Keratinocyte (primary cell): ENCODE results near the gene GJA9.

ENCODE experiments used
- EZH2 ChIP-seq: IDR thresholded peaks from one replicate; pipeline ENCODE4 v1.6.1; 2012; ENCODE audit warnings: inconsistent platforms, mild to moderate bottlenecking, low read length, moderate library complexity
- TF ChIP-seq, protein P1 (sequence below), 3 experiments: IDR thresholded peaks in 1 of 3; conservative IDR thresholded peaks in 1 of 3; optimal IDR thresholded peaks in 1 of 3; 2 replicates in 2 of 3; 3 replicates in 1 of 3; pipeline versions ENCODE3 to v1.5.1; 2011; ENCODE audit warnings: low read length in 3 of 3, mild to moderate bottlenecking in 3 of 3, moderate library complexity in 2 of 3, control low read depth in 1 of 3, inconsistent platforms in 1 of 3; ENCODE audit not compliant: insufficient read depth in 2 of 3; ENCODE audit errors: extremely low read depth in 1 of 3

- TF ChIP-seq, protein P1, sequence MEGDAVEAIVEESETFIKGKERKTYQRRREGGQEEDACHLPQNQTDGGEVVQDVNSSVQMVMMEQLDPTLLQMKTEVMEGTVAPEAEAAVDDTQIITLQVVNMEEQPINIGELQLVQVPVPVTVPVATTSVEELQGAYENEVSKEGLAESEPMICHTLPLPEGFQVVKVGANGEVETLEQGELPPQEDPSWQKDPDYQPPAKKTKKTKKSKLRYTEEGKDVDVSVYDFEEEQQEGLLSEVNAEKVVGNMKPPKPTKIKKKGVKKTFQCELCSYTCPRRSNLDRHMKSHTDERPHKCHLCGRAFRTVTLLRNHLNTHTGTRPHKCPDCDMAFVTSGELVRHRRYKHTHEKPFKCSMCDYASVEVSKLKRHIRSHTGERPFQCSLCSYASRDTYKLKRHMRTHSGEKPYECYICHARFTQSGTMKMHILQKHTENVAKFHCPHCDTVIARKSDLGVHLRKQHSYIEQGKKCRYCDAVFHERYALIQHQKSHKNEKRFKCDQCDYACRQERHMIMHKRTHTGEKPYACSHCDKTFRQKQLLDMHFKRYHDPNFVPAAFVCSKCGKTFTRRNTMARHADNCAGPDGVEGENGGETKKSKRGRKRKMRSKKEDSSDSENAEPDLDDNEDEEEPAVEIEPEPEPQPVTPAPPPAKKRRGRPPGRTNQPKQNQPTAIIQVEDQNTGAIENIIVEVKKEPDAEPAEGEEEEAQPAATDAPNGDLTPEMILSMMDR (optimal IDR thresholded peaks at IDR 0.05 in 1 of 3, IDR thresholded peaks at IDR 0.05 in 1 of 3, conservative IDR thresholded peaks at IDR 0.05 in 1 of 3; ENCODE audit: extremely low read depth in 1 of 3, insufficient read depth in 2 of 3, low read length in 3 of 3): no peak
- TF ChIP-seq EZH2: no peak
Observed at GRCh38 chr1:38867208-38867607, 14.2 kb downstream of the GJA9 start.
